PC-3 (cell line): ENCODE measurements around the gene PDYN.

Source experiments
- CTCF ChIP-seq: fragments of 300-600 bp; sonication (generic); conservative IDR thresholded peaks from 2 replicates; pipeline ENCODE4 v1.5.1; 2017; ENCODE audit warnings: antibody characterized with exemption, low read depth, mild to moderate bottlenecking, low read length
- EZH2 ChIP-seq: fragments of 300-600 bp; sonication (generic); IDR thresholded peaks from one replicate; pipeline ENCODE4 v1.6.1; 2017; ENCODE audit warnings: antibody characterized with exemption, mild to moderate bottlenecking, low read length; ENCODE audit not compliant: unreplicated experiment
- EZH2phosphoT487 ChIP-seq: fragments of 300-600 bp; sonication (generic); IDR thresholded peaks from 2 replicates; pipeline ENCODE4 v1.6.1; 2018; ENCODE audit warnings: mild to moderate bottlenecking, antibody characterized with exemption, low read length, borderline replicate concordance

- TF ChIP-seq EZH2 = no peak
- TF ChIP-seq CTCF = no peak
- no peak for TF ChIP-seq EZH2phosphoT487
Observed at GRCh38 chr20:1946442-1946761, 47.5 kb downstream of the PDYN start.
